PC-3 (cell line): ENCODE data around the gene CSF1. TPM values are rescaled to one million over a fixed set of nuclear protein-coding genes. Genes with fewer than 3 reads are reported as not detected.

ENCODE experiments used
- ATAC-seq: fragments of 200-7000 bp; cut with Tn5 transposase; 2 replicates; pipeline ENCODE4 v1.9.1; 2020; ENCODE audit warnings: mild to moderate bottlenecking, moderate library complexity
- BruUV-seq: library from RNA; stranded (reverse); fragments of 400-500 nt; replicated peaks from 2 replicates; lab custom pipeline; 2021; lab: Mats Ljungman, UMichigan
- CTCF ChIA-PET: fragments of 300-600 bp; sonication (Branson Sonifier 250); formaldehyde crosslinking; loops from one replicate; lab custom pipeline; 2022; ENCODE audit warnings: antibody characterized with exemption; lab: Charles Lee
- POLR2A ChIA-PET: fragments of 300-600 bp; sonication (Branson Sonifier 250); formaldehyde crosslinking; loops from one replicate; lab custom pipeline; 2022; ENCODE audit warnings: antibody characterized with exemption; ENCODE audit not compliant: unreplicated experiment; lab: Charles Lee
- DNase-seq: peaks from one replicate; pipeline ENCODE4 v3.0.0-alpha.2; 2015
- H2AFZ ChIP-seq: fragments of 300-600 bp; sonication (generic); 2 replicates; pipeline ENCODE4 v1.6.0; 2016; ENCODE audit warnings: antibody characterized with exemption, low read length
- H3F3A ChIP-seq: fragments of 300-600 bp; sonication (generic); one replicate; pipeline ENCODE4 v1.6.0; 2017; ENCODE audit warnings: antibody characterized with exemption, low read length, control low read depth, mild to moderate bottlenecking; ENCODE audit not compliant: unreplicated experiment
- H3K27ac ChIP-seq: fragments of 300-600 bp; sonication (generic); 2 replicates; pipeline ENCODE4 v1.5.1; 2016; ENCODE audit warnings: mild to moderate bottlenecking, low read length
- H3K27me3 ChIP-seq: fragments of 300-600 bp; sonication (generic); 2 replicates; pipeline ENCODE4 v1.6.1; 2016; ENCODE audit warnings: low read length, mixed read lengths
- H3K36me3 ChIP-seq: fragments of 300-600 bp; sonication (generic); 2 replicates; pipeline ENCODE4 v1.6.1; 2016; ENCODE audit warnings: low read depth, mixed run types, low read length, mixed read lengths
- H3K4me1 ChIP-seq: fragments of 300-600 bp; sonication (generic); 2 replicates; pipeline ENCODE4 v1.5.1; 2016; ENCODE audit warnings: low read length; ENCODE audit not compliant: insufficient read depth
- H3K4me2 ChIP-seq: fragments of 300-600 bp; sonication (generic); 2 replicates; pipeline ENCODE4 v1.6.0; 2016; ENCODE audit warnings: low read length
- H3K4me3 ChIP-seq: fragments of 300-600 bp; sonication (generic); 2 replicates; pipeline ENCODE4 v1.5.1; 2016; ENCODE audit warnings: mild to moderate bottlenecking, low read length, mixed read lengths
- H3K79me2 ChIP-seq: fragments of 300-600 bp; sonication (generic); 2 replicates; pipeline ENCODE4 v1.6.1; 2017; ENCODE audit warnings: low read length, mixed read lengths
- H3K9ac ChIP-seq: fragments of 300-600 bp; sonication (generic); 2 replicates; pipeline ENCODE4 v1.6.0; 2016; ENCODE audit warnings: mild to moderate bottlenecking, low read length
- H3K9me2 ChIP-seq: fragments of 300-600 bp; sonication (generic); replicated peaks from 2 replicates; pipeline ENCODE4 v1.6.1; 2016; ENCODE audit warnings: mixed run types, low read length, mixed read lengths
- H3K9me3 ChIP-seq: fragments of 300-600 bp; sonication (generic); 2 replicates; pipeline ENCODE4 v1.6.1; 2016; ENCODE audit warnings: low read length, mixed read lengths
- H4K20me1 ChIP-seq: fragments of 300-600 bp; sonication (generic); 2 replicates; pipeline ENCODE4 v1.6.1; 2016; ENCODE audit warnings: low read length, mixed read lengths
- CTCF ChIP-seq: fragments of 300-600 bp; sonication (generic); conservative IDR thresholded peaks from 2 replicates; pipeline ENCODE4 v1.5.1; 2017; ENCODE audit warnings: antibody characterized with exemption, low read depth, mild to moderate bottlenecking, low read length
- EZH2 ChIP-seq: fragments of 300-600 bp; sonication (generic); IDR thresholded peaks from one replicate; pipeline ENCODE4 v1.6.1; 2017; ENCODE audit warnings: antibody characterized with exemption, mild to moderate bottlenecking, low read length; ENCODE audit not compliant: unreplicated experiment
- EZH2phosphoT487 ChIP-seq: fragments of 300-600 bp; sonication (generic); IDR thresholded peaks from 2 replicates; pipeline ENCODE4 v1.6.1; 2018; ENCODE audit warnings: mild to moderate bottlenecking, antibody characterized with exemption, low read length, borderline replicate concordance
- intact Hi-C: fragments of 100-400 bp; cut with micrococcal nuclease; formaldehyde crosslinking; loops from 2 replicates; pipeline ENCODE4 v1.9.0; 2023
- total RNA-seq: library from RNA; depleted of rRNA; stranded (reverse); fragments of >200 nt; gene quantifications from 2 replicates; pipeline ENCODE4 v1.2.3, GENCODE V29; 2014

Gene CSF1
- total RNA-seq, 1 experiment from 2014 or later = 2.0 TPM

- POLR2A ChIA-PET = no interaction called here
- CTCF ChIA-PET = interaction anchor here (0.5 kb wide), 1 partner anchor 29 kb away, joined by 3 read pairs; no protein-coding TSS in a partner anchor
- no peaks in the 10 kb centered on the region for H3K27me3 ChIP-seq
- H3K9me3 ChIP-seq = no peaks in the 10 kb centered on the region
- no peak overlapping the region for H3K4me3 ChIP-seq
- H3K4me1 ChIP-seq = 0 out of 2 replicates have a peak, but pooled peaks cover 3% of the 10 kb centered on the region
- TF ChIP-seq EZH2 = no peak
- no peak for TF ChIP-seq EZH2phosphoT487
- TF ChIP-seq CTCF = no peak
- H3K36me3 ChIP-seq = no peaks in the 10 kb centered on the region
- no peak overlapping the region for H3K9ac ChIP-seq
- DNase-seq (peak; percentile 52), ATAC-seq (peak; percentile 24; the same call in 1 of the 2 replicates)
- no TSS peak for BruUV-seq
- H3K9me2 ChIP-seq = no peaks in the 10 kb centered on the region
- intact Hi-C loops = no loop called here
- H3K4me2 ChIP-seq = no peak overlapping the region
- H2AFZ ChIP-seq = no peak overlapping the region
- H3K27ac ChIP-seq = no peak overlapping the region
- H3F3A ChIP-seq = no peaks in the 10 kb centered on the region
- H4K20me1 ChIP-seq = no peaks in the 10 kb centered on the region
- no peaks in the 10 kb centered on the region for H3K79me2 ChIP-seq
These were observed 16.1 kb downstream of the CSF1 start for GRCh38 chr1:109926662-109927300.

- H4K20me1 ChIP-seq = no peaks in the 10 kb centered on the region
- H3K4me2 ChIP-seq = no peak overlapping the region
- no peaks in the 10 kb centered on the region for H3K27me3 ChIP-seq
- H3K79me2 ChIP-seq = no peaks in the 10 kb centered on the region
- POLR2A ChIA-PET = no interaction called here
- 0 out of 2 replicates have a peak, but pooled peaks cover 3% of the 10 kb centered on the region for H3K4me1 ChIP-seq
- no peak overlapping the region for H3K4me3 ChIP-seq
- H3F3A ChIP-seq = no peaks in the 10 kb centered on the region
- H3K9me3 ChIP-seq = no peaks in the 10 kb centered on the region
- H3K36me3 ChIP-seq = no peaks in the 10 kb centered on the region
- no peaks in the 10 kb centered on the region for H3K9me2 ChIP-seq
- DNase-seq = no peak
- H2AFZ ChIP-seq = no peak overlapping the region
- intact Hi-C loops = no loop called here
- H3K27ac ChIP-seq = no peak overlapping the region
- CTCF ChIA-PET = interaction anchor here (0.5 kb wide), 1 partner anchor 29 kb away, joined by 3 read pairs; no protein-coding TSS in a partner anchor
- no TSS peak for BruUV-seq
- TF ChIP-seq EZH2phosphoT487 (no peak), CTCF (no peak), EZH2 (no peak)
- no peak overlapping the region for H3K9ac ChIP-seq
- no peak for ATAC-seq
These were observed 16.7 kb downstream of the CSF1 start for GRCh38 chr1:109927356-109927755.

- H3K27me3 ChIP-seq = no peaks in the 10 kb centered on the region
- TF ChIP-seq CTCF (no peak), EZH2 (no peak), EZH2phosphoT487 (no peak)
- intact Hi-C loops = no loop called here
- H3K9me3 ChIP-seq = no peaks in the 10 kb centered on the region
- H3K36me3 ChIP-seq = no peaks in the 10 kb centered on the region
- ATAC-seq = no peak
- no peak overlapping the region for H2AFZ ChIP-seq
- ChIA-PET CTCF (no interaction called here), POLR2A (no interaction called here)
- H3K4me3 ChIP-seq = no peak overlapping the region
- no peak overlapping the region for H3K4me2 ChIP-seq
- 0 out of 2 replicates have a peak, but pooled peaks cover 3% of the 10 kb centered on the region for H3K4me1 ChIP-seq
- H3F3A ChIP-seq = no peaks in the 10 kb centered on the region
- BruUV-seq = no TSS peak
- no peaks in the 10 kb centered on the region for H3K79me2 ChIP-seq
- no peak overlapping the region for H3K27ac ChIP-seq
- H3K9me2 ChIP-seq = no peaks in the 10 kb centered on the region
- no peaks in the 10 kb centered on the region for H4K20me1 ChIP-seq
- DNase-seq = no peak
- H3K9ac ChIP-seq = no peak overlapping the region
These were observed 17.3 kb downstream of the CSF1 start for GRCh38 chr1:109927911-109928321.
